Activated CD8-positive, alpha-beta memory T cell treated with anti-CD3 and anti-CD28 coated beads for 48 hours (primary cell): ENCODE data around the gene RSRC1.
"Not testable (repeated sequence)": the region's sequence is repeated elsewhere in the genome, so short reads cannot be mapped to it uniquely, and the experiment has no call there.

ENCODE experiments used
- DNase-seq, 3 experiments: peaks; one replicate each; pipeline ENCODE4 v3.0.0-alpha.2; 2020; ENCODE audit warnings: low read depth in 2 of 3, low spot score in 2 of 3

The RSRC1 gene

DNA sequence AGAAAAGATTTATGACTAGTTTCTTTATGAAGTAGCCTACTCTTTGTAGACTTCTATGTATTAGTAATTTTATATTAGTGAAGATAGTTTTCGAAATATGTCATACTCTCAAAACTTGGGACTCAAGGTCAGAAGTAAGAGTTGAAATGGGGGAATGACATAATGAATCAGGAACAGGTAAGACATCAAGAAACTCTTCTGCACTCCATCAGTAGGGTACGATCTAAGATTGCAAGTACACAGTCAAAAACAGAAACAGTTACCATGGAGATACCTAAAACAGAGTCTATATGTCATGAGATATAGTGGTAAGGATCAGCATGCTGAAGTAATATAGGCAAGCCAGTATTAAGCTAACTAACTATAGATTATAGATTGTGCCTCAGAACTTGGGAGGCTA is 274.1 kb downstream of the RSRC1 start:
- DNase-seq: no peak

GRCh38 chr3:158395421-158395820 is 285.5 kb downstream of the RSRC1 start:
- no peak for DNase-seq

- no peak for DNase-seq
Measured at GRCh38 chr3:158402590-158402989, 292.7 kb downstream of the RSRC1 start.

GRCh38 chr3:158403013-158403412 is 293.1 kb downstream of the RSRC1 start:
- no peak for DNase-seq

- no peak for DNase-seq
Measured at GRCh38 chr3:158404131-158404718, 294.3 kb downstream of the RSRC1 start.

- DNase-seq: no peak
Measured at GRCh38 chr3:158405507-158405906, 295.6 kb downstream of the RSRC1 start.

DNA sequence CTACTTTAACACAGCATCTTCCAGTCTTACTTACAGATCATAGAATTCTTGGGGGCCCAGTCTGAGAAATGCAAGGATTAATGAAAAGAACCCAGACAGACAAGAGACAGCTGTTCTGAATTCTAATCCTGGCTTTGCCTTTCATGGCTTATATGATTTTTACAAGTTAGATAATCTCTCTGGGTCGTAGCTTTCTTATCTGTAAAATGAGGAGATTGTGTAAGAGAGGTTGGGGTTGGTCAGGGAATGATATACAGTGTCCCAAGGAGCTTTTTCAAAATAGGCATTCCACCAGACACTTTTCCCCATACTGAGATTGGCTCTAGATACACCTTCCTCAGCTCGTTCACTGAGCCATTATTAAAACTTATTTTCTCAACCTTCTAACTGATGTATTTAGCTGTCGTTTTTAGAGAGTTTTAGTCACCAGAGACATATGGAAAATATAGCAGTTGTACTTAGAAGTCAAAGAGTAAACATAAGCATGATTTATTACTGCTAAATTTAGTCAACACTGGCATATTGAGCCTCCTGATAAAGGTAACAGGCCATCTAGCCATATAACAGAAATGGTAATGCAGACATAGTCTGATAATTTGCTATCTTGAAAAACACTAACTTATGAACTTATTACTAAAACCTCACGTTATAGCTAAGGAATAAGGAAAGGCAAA is 298.1 kb downstream of the RSRC1 start:
- no peak for DNase-seq

- DNase-seq: not testable (repeated sequence)
Measured at GRCh38 chr3:158408518-158408897, 298.6 kb downstream of the RSRC1 start.

DNA sequence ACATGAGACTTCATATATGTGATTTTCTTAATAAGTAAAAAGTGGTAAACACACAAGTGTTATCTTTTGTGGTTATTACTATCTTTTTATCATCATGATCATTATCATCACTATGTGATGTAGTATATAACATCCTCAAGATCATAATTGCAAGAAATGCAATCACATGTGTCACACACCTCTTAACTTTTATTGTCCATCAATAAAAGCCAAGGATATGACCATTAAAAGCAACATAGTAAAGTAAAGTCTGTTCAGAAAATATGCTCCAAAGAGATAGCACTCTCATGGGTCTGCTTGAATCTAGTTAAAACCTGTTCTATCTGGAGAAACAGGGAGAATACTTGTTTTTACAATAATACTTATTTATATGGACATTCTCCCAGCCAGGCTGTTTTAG is 308.1 kb downstream of the RSRC1 start:
- no peak for DNase-seq

- DNase-seq: no peak
Measured at GRCh38 chr3:158419820-158420653, 310.1 kb downstream of the RSRC1 start.

GRCh38 chr3:158420654-158421396 is 310.9 kb downstream of the RSRC1 start:
- no peak for DNase-seq

- no peak for DNase-seq
Measured at GRCh38 chr3:158430448-158430847, 320.6 kb downstream of the RSRC1 start.

DNA sequence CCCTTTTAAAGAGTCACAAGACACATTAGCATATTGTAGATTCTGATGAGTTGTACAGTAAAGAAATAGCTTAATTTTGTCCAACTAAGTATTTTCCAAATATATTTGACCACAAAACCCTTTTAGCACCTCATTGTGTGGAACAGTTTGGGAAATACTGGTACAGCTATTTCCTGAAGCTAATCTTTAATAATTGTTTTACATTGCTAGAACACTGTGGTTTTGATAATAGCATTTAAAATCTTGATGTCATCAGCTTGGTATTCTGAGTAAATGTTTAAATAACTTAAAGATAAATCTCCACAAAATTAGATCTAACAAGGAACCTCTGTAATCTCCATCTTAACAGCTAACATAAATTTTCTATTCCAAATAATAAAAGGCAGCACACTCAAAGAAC is 321.1 kb downstream of the RSRC1 start:
- DNase-seq: no peak

DNA sequence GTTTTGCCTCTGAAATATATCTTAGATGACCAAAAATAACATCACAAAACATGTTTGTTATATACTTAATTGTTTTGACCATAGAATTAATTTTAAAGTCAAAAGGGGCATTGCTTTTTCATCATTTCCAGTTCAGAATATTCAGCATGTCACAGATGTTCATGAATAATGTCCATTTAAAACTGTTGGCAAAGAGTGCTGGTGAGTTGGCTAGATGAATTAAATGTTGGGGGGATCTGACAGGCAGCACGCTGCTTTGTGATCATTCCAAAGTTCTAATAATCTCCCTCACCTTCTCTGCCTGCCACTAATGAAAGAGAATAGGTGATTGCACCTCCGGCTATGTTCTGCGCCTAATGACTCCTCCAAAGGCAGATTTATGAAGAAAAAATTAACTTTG is 321.9 kb downstream of the RSRC1 start:
- no peak for DNase-seq

DNA sequence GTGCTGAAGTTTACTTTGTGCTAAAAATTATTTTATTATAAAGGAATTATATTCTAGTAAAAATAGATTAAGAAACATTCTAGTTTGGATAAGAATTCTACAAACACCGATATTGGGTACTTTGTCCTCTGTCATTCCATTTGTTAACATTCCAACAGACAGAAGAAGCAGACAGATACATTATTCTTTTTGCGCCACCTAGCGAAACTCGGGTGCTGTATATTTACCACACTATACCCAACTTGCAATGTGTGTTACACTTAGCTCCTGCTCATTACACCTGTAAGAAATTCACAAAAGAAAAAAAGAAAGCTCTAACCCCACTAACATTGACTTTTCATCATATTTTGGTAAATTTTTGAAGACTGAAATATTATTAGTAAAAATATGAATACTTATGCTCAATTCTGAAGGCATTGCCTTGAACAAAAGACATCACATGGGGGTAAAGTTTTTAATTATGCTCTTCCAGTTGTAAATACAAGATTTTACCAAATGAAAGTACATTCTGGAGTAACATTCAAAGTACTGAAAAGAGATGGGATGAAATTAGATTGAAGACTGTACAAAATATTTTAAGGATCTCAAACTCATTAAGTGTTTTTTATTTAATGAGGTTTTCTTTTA is 324.6 kb downstream of the RSRC1 start:
- no peak for DNase-seq

- DNase-seq: no peak
Measured at GRCh38 chr3:158443632-158444031, 333.7 kb downstream of the RSRC1 start.

- DNase-seq: no peak
Measured at GRCh38 chr3:158447408-158447807, 337.5 kb downstream of the RSRC1 start.

DNA sequence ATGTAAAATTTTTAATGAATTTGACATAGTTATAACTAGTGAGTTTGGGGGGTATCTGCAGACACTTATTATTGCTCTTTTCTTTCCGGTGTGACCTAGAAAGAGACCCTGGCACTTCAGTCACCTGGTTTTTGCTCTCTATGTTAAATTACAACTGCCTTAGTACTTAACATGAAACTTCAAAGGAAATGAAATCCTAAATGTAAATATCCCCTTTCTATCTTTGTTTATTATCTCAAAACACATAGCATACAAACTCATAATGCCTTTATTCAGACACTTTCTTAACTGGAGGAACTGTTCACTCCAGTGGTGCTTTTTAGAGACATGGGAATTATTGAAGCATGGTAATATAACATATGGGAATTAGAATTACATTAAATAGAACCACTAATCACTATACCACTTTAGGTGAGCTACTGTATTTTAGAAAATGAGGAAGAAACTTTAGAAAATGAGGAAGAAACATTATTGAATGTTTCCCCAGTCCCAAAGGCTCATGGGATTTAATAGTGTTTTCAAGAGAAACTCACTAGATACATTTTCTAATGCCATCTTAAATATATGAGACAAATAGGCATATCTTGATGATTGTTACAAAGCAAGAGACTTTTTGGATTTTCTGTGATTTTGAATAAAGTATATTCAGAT is 341.6 kb downstream of the RSRC1 start:
- no peak for DNase-seq

DNA sequence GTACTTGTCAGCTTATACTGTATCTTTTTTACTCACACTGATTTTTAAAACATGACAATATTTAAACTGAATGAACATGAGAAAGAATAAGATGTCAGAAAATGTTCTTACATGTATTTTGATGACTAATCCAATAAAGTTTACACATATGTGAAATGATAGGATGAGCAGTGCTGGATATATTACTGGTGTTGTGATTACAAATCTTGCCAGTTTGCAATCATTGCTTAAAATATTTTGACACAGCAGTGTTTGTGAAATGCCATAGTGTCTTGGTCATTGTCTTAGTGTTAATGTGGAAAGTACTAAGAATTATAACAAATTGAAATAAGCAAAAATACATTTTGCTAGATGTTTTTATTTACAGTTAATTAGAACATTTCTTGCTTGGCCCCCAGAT is 342.4 kb downstream of the RSRC1 start:
- DNase-seq: no peak

DNA sequence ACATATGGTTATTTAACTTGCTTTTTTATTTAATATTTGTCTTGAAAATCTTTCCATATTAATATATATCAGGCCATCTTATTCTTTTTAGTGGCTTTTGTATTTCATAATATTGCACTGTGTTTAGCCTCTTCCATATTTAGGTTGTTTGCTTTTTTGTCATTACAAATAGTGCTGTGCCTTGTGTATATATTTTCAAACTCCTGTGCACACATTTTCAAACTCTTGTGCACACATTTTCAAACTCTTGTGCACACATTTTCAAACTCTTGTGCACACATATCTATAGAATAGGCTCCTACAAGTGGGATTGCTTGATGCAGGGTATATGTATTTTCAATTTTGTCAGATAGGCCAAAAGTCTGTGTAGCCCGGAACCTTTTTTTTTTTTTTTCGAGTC is 343.1 kb downstream of the RSRC1 start:
- no peak for DNase-seq

GRCh38 chr3:158453865-158454264 is 344.0 kb downstream of the RSRC1 start:
- DNase-seq: no peak
